GM23338 (cell line): ENCODE data around the gene TMEM60. TPM values are rescaled to one million over a fixed set of nuclear protein-coding genes. Genes with fewer than 3 reads are reported as not detected.
A peak's percentile ranks its signal among the peaks of the same experiment; 100 is the strongest.

Experiments used
- ATAC-seq: fragments of 200-7000 bp; cut with Tn5 transposase; 3 replicates; pipeline ENCODE4 v1.9.1; 2020
- DNase-seq: peaks from one replicate; pipeline ENCODE4 v3.0.0-alpha.2; 2015; ENCODE audit warnings: low spot score
- H2AFZ ChIP-seq: fragments of 200-600 bp; sonication (generic); 2 replicates; pipeline ENCODE4 v1.8.0; 2016; ENCODE audit warnings: antibody characterized with exemption, mild to moderate bottlenecking, moderate library complexity
- H3F3A ChIP-seq: fragments of 200-600 bp; sonication (generic); replicated peaks from 2 replicates; pipeline ENCODE4 v1.8.0; 2017; ENCODE audit warnings: antibody characterized with exemption, mixed run types, low read depth
- H3K27ac ChIP-seq: fragments of 200-600 bp; sonication (generic); 2 replicates; pipeline ENCODE4 v1.6.1; 2016; ENCODE audit warnings: low read depth
- H3K27me3 ChIP-seq: fragments of 200-600 bp; sonication (generic); 2 replicates; pipeline ENCODE4 v1.8.0; 2016; ENCODE audit warnings: mild to moderate bottlenecking, mixed run types, moderate library complexity; ENCODE audit not compliant: insufficient read depth
- H3K36me3 ChIP-seq: fragments of 200-600 bp; sonication (generic); 2 replicates; pipeline ENCODE4 v1.8.0; 2016; ENCODE audit warnings: mild to moderate bottlenecking; ENCODE audit not compliant: insufficient read depth
- H3K4me1 ChIP-seq: fragments of 200-600 bp; sonication (generic); 2 replicates; pipeline ENCODE4 v1.8.0; 2016; ENCODE audit warnings: mild to moderate bottlenecking, moderate library complexity; ENCODE audit not compliant: insufficient read depth
- H3K4me2 ChIP-seq: fragments of 200-600 bp; sonication (generic); 2 replicates; pipeline ENCODE4 v1.7.1; 2017; ENCODE audit warnings: mixed run types
- H3K4me3 ChIP-seq: fragments of 200-600 bp; sonication (generic); 2 replicates; pipeline ENCODE4 v1.6.1; 2016; ENCODE audit warnings: mixed run types
- H3K79me2 ChIP-seq: fragments of 200-600 bp; sonication (generic); replicated peaks from 2 replicates; pipeline ENCODE4 v1.8.0; 2017; ENCODE audit warnings: mild to moderate bottlenecking; ENCODE audit not compliant: insufficient read depth
- H3K9me2 ChIP-seq: fragments of 200-600 bp; sonication (generic); 2 replicates; pipeline ENCODE4 v1.8.0; 2017; ENCODE audit not compliant: insufficient read depth
- H4K20me1 ChIP-seq: fragments of 200-600 bp; sonication (generic); replicated peaks from 2 replicates; pipeline ENCODE4 v1.8.0; 2017; ENCODE audit warnings: mild to moderate bottlenecking; ENCODE audit not compliant: insufficient read depth
- H3K27ac Mint-ChIP-seq: 2 replicates; pipeline ENCODE4 v1.8.0; 2020; ENCODE audit warnings: inconsistent platforms, mild to moderate bottlenecking, moderate library complexity, mixed read lengths
- H3K27me3 Mint-ChIP-seq: 3 replicates; pipeline ENCODE4 v1.8.0; 2022; ENCODE audit warnings: low read depth, mild to moderate bottlenecking, moderate library complexity, mixed read lengths, inconsistent platforms; ENCODE audit not compliant: insufficient read depth, poor library complexity
- H3K36me3 Mint-ChIP-seq: 3 replicates; pipeline ENCODE4 v1.8.0; 2021; ENCODE audit warnings: low read depth, mild to moderate bottlenecking, inconsistent platforms, moderate library complexity, mixed read lengths
- H3K4me1 Mint-ChIP-seq: 3 replicates; pipeline ENCODE4 v1.8.0; 2020; ENCODE audit warnings: mild to moderate bottlenecking, inconsistent platforms, mixed read lengths
- H3K4me3 Mint-ChIP-seq: 3 replicates; pipeline ENCODE4 v1.8.0; 2021; ENCODE audit warnings: moderate library complexity, mild to moderate bottlenecking, inconsistent platforms, mixed read lengths
- H3K9me3 Mint-ChIP-seq: 3 replicates; pipeline ENCODE4 v1.8.0; 2020; ENCODE audit warnings: moderate library complexity, mild to moderate bottlenecking, inconsistent platforms, mixed read lengths
- CREB1 ChIP-seq: fragments of 250-450 bp; sonication (Bioruptor Pico); IDR thresholded peaks from 2 replicates; pipeline ENCODE4 v1.5.0; 2020; ENCODE audit warnings: low read depth, mild to moderate bottlenecking, moderate library complexity
- EZH2 ChIP-seq: fragments of 200-600 bp; sonication (generic); IDR thresholded peaks from one replicate; pipeline ENCODE4 v1.8.0; 2017; ENCODE audit warnings: antibody characterized with exemption, mild to moderate bottlenecking, low read depth; ENCODE audit not compliant: unreplicated experiment
- EZH2phosphoT487 ChIP-seq: fragments of 200-600 bp; sonication (generic); IDR thresholded peaks from one replicate; pipeline ENCODE4 v1.8.1; 2018; ENCODE audit warnings: antibody characterized with exemption; ENCODE audit not compliant: unreplicated experiment
- JUNB ChIP-seq: IDR thresholded peaks from one replicate; pipeline ENCODE4 v1.6.1; 2016; ENCODE audit warnings: antibody characterized with exemption; ENCODE audit not compliant: unreplicated experiment
- NANOG ChIP-seq: IDR thresholded peaks from 2 replicates; pipeline ENCODE4 v1.6.1; 2016; ENCODE audit warnings: antibody characterized with exemption, borderline replicate concordance
- POLR2AphosphoS5 ChIP-seq: IDR thresholded peaks from 2 replicates; pipeline ENCODE4 v1.6.1; 2016; ENCODE audit warnings: antibody characterized with exemption, low read depth
- STAT1 ChIP-seq: IDR thresholded peaks from one replicate; pipeline ENCODE4 v1.6.1; 2016; ENCODE audit warnings: antibody characterized with exemption; ENCODE audit not compliant: unreplicated experiment
- ZNF114 ChIP-seq: fragments of 250-450 bp; sonication (Bioruptor Pico); IDR thresholded peaks from 2 replicates; pipeline ENCODE4 v1.5.0; 2020; ENCODE audit warnings: mild to moderate bottlenecking, moderate library complexity
- ZNF331 ChIP-seq: fragments of 250-450 bp; sonication (Bioruptor Pico); IDR thresholded peaks from 2 replicates; pipeline ENCODE4 v1.5.0; 2020; ENCODE audit warnings: low read depth, mild to moderate bottlenecking, moderate library complexity
- polyA plus RNA-seq: library from polyadenylated mRNA; unstranded; fragments of >200 nt; fragmentation: Nextera tagmentation; extraction: Ambion mirVana; gene quantifications from 2 replicates; pipeline ENCODE4 v1.2.1, GENCODE V29; 2016
- total RNA-seq: library from RNA; depleted of rRNA; stranded (reverse); fragments of >200 nt; shearing (Covaris generic); gene quantifications from 2 replicates; pipeline ENCODE4 v1.2.3, GENCODE V29; 2014
- TF ChIP-seq, protein P1 (sequence below), 2 experiments: fragments of 200-600 bp in 1 of 2; sonication (generic) in 1 of 2; conservative IDR thresholded peaks; 2 replicates each; pipeline versions ENCODE4 v1.5.1 to v1.6.1; 2016 to 2017; ENCODE audit warnings: antibody characterized with exemption in 2 of 2, low read depth in 2 of 2, mild to moderate bottlenecking in 2 of 2, moderate library complexity in 1 of 2
- TF ChIP-seq, protein P2 (sequence below): fragments of 250-450 bp; sonication (Bioruptor Pico); IDR thresholded peaks from 2 replicates; pipeline ENCODE4 v1.5.0; 2020; ENCODE audit warnings: mild to moderate bottlenecking, moderate library complexity

Gene TMEM60
- total and polyA plus RNA-seq, 2 experiments from 2014 or later: 29.5 to 68.2 TPM

DNA sequence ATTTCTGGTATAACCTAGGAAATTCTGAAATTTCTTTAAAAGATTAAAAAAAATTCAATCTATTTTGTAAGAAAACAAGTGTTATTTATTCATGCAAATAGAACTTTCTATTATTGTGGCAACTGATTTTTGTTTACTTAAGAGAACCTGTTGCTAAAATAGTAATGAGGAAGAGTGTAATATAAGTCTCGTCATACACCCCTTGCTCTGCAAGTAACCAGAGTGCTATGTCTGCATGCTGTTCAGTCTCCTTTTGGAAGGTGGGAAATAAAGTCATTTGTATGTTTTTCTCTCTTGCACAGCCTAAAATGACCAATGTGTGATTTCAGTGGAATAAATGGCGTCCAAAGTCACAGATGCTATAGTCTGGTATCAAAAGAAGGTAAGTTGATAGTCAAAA lies 41.7 kb upstream of the TMEM60 start:
- no peaks in the 10 kb centered on the region for H3K36me3 ChIP-seq
- H3K27me3 ChIP-seq: no peaks in the 10 kb centered on the region
- no peak overlapping the region for H3K4me2 ChIP-seq
- H3K4me1 ChIP-seq: no peaks in the 10 kb centered on the region
- DNase-seq (no peak), ATAC-seq (no peak)
- H3K36me3 Mint-ChIP-seq: peaks cover 6% of the 10 kb centered on the region; the same call in 2 of the 3 replicates
- no peak for TF ChIP-seq NANOG
- TF ChIP-seq ZNF331 (CRISPR knock-in tag): no peak
- TF ChIP-seq EZH2phosphoT487: no peak
- TF ChIP-seq ZNF114 (CRISPR knock-in tag): no peak
- no peak for TF ChIP-seq EZH2
- no peak for TF ChIP-seq JUNB
- no peak for TF ChIP-seq POLR2AphosphoS5
- TF ChIP-seq, protein P1, sequence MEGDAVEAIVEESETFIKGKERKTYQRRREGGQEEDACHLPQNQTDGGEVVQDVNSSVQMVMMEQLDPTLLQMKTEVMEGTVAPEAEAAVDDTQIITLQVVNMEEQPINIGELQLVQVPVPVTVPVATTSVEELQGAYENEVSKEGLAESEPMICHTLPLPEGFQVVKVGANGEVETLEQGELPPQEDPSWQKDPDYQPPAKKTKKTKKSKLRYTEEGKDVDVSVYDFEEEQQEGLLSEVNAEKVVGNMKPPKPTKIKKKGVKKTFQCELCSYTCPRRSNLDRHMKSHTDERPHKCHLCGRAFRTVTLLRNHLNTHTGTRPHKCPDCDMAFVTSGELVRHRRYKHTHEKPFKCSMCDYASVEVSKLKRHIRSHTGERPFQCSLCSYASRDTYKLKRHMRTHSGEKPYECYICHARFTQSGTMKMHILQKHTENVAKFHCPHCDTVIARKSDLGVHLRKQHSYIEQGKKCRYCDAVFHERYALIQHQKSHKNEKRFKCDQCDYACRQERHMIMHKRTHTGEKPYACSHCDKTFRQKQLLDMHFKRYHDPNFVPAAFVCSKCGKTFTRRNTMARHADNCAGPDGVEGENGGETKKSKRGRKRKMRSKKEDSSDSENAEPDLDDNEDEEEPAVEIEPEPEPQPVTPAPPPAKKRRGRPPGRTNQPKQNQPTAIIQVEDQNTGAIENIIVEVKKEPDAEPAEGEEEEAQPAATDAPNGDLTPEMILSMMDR (conservative IDR thresholded peaks at IDR 0.05; ENCODE audit: low read depth in 2 of 2): no peak
- TF ChIP-seq CREB1 (CRISPR knock-in tag): no peak
- H3F3A ChIP-seq: no peaks in the 10 kb centered on the region
- H3K27ac Mint-ChIP-seq: no peak overlapping the region
- H3K9me2 ChIP-seq: no peaks in the 10 kb centered on the region
- H3K4me3 ChIP-seq: no peak overlapping the region
- no peaks in the 10 kb centered on the region for H3K27me3 Mint-ChIP-seq
- no peaks in the 10 kb centered on the region for H3K4me1 Mint-ChIP-seq
- H3K9me3 Mint-ChIP-seq: no peaks in the 10 kb centered on the region
- H3K79me2 ChIP-seq: peaks cover 5% of the 10 kb centered on the region
- H3K4me3 Mint-ChIP-seq: no peak overlapping the region
- H2AFZ ChIP-seq: no peak overlapping the region
- H3K27ac ChIP-seq: no peak overlapping the region
- H4K20me1 ChIP-seq: no peaks in the 10 kb centered on the region

DNA sequence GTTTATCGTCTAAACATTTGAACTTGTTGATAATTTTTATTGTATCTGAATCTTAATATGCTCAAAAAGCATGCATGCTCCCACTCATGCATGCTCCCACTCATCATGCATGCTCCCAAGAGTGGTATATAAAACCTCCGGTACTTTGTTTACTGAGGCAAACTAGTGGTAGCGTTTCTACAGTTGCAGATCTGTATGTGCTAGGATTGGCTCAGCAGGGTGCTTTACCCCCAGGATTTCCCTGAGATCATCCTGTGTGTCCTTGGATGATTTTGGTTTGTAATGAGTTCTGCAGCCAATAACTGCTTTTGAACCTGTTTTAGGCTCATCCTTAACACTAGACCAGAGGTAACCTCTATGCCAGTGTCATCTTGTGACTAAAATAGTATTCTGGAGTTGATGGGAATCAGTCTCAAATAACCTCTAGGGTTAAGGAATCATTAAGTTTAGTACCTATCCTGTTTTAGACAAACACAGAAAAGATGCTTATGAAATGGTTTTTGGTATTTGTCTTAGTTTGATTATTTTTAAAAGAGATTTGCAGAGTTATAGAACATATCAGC lies 40.8 kb upstream of the TMEM60 start:
- Mint-ChIP-seq H3K4me1 (no peaks in the 10 kb centered on the region), H3K4me3 (no peak overlapping the region), H3K27me3 (no peaks in the 10 kb centered on the region), H3K9me3 (no peaks in the 10 kb centered on the region), H3K36me3 (peaks cover 6% of the 10 kb centered on the region; the same call in 2 of the 3 replicates), H3K27ac (no peak overlapping the region)
- Histone ChIP-seq H2AFZ (no peak overlapping the region), H3K4me1 (no peaks in the 10 kb centered on the region), H3K4me2 (no peak overlapping the region), H3K79me2 (peaks cover 5% of the 10 kb centered on the region), H3K9me2 (no peaks in the 10 kb centered on the region), H3K36me3 (no peaks in the 10 kb centered on the region), H3K27me3 (no peaks in the 10 kb centered on the region), H3F3A (no peaks in the 10 kb centered on the region), H3K27ac (no peak overlapping the region), H4K20me1 (no peaks in the 10 kb centered on the region), H3K4me3 (no peak overlapping the region)
- ATAC-seq (no peak; the same call in 2 of the 3 replicates), DNase-seq (peak; percentile 40)
- TF ChIP-seq, protein P2, sequence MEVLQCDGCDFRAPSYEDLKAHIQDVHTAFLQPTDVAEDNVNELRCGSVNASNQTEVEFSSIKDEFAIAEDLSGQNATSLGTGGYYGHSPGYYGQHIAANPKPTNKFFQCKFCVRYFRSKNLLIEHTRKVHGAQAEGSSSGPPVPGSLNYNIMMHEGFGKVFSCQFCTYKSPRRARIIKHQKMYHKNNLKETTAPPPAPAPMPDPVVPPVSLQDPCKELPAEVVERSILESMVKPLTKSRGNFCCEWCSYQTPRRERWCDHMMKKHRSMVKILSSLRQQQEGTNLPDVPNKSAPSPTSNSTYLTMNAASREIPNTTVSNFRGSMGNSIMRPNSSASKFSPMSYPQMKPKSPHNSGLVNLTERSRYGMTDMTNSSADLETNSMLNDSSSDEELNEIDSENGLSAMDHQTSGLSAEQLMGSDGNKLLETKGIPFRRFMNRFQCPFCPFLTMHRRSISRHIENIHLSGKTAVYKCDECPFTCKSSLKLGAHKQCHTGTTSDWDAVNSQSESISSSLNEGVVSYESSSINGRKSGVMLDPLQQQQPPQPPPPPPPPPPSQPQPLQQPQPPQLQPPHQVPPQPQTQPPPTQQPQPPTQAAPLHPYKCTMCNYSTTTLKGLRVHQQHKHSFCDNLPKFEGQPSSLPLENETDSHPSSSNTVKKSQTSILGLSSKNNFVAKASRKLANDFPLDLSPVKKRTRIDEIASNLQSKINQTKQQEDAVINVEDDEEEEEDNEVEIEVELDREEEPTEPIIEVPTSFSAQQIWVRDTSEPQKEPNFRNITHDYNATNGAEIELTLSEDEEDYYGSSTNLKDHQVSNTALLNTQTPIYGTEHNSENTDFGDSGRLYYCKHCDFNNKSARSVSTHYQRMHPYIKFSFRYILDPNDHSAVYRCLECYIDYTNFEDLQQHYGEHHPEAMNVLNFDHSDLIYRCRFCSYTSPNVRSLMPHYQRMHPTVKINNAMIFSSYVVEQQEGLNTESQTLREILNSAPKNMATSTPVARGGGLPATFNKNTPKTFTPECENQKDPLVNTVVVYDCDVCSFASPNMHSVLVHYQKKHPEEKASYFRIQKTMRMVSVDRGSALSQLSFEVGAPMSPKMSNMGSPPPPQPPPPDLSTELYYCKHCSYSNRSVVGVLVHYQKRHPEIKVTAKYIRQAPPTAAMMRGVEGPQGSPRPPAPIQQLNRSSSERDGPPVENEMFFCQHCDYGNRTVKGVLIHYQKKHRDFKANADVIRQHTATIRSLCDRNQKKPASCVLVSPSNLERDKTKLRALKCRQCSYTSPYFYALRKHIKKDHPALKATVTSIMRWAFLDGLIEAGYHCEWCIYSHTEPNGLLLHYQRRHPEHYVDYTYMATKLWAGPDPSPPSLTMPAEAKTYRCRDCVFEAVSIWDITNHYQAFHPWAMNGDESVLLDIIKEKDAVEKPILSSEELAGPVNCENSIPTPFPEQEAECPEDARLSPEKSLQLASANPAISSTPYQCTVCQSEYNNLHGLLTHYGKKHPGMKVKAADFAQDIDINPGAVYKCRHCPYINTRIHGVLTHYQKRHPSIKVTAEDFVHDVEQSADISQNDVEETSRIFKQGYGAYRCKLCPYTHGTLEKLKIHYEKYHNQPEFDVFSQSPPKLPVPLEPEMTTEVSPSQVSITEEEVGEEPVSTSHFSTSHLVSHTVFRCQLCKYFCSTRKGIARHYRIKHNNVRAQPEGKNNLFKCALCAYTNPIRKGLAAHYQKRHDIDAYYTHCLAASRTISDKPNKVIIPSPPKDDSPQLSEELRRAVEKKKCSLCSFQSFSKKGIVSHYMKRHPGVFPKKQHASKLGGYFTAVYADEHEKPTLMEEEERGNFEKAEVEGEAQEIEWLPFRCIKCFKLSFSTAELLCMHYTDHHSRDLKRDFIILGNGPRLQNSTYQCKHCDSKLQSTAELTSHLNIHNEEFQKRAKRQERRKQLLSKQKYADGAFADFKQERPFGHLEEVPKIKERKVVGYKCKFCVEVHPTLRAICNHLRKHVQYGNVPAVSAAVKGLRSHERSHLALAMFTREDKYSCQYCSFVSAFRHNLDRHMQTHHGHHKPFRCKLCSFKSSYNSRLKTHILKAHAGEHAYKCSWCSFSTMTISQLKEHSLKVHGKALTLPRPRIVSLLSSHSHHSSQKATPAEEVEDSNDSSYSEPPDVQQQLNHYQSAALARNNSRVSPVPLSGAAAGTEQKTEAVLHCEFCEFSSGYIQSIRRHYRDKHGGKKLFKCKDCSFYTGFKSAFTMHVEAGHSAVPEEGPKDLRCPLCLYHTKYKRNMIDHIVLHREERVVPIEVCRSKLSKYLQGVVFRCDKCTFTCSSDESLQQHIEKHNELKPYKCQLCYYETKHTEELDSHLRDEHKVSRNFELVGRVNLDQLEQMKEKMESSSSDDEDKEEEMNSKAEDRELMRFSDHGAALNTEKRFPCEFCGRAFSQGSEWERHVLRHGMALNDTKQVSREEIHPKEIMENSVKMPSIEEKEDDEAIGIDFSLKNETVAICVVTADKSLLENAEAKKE (CRISPR knock-in tag): no peak
- TF ChIP-seq STAT1 (no peak), JUNB (no peak), NANOG (no peak), ZNF114 (CRISPR knock-in tag) (no peak), EZH2phosphoT487 (no peak), POLR2AphosphoS5 (no peak)
- TF ChIP-seq, protein P1 (conservative IDR thresholded peaks at IDR 0.05; ENCODE audit: low read depth in 2 of 2): no peak
